Heart left ventricle (tissue), 13 donors: ENCODE results near the gene ENTR1.

Source experiments
- POLR2A ChIP-seq, 2 donors: fragments of 450-650 bp; IDR thresholded peaks; one replicate each; pipeline ENCODE4 v1.6.1; 2017; ENCODE audit warnings: antibody characterized with exemption in 2 of 2, mild to moderate bottlenecking in 2 of 2, moderate library complexity in 2 of 2
- TF ChIP-seq, protein P1 (sequence below), 12 donors: fragments of 200-600 bp; sonication (generic) in 4 of 12; IDR thresholded peaks; one replicate each; pipeline versions ENCODE4 v1.5.0 to v1.8.0; 2018 to 2022; ENCODE audit warnings: antibody characterized with exemption in 12 of 12, mild to moderate bottlenecking in 5 of 12
- donor health status: ischemic (EF 13 %, LVEDD 7.1; RV severe dilation, severe dysfunction).
- donor health status: DM: no; HTN: yes; CAD: no.
- donor health status: DM: no; HTN: no; CAD: no.
- donor health status: ischemic (EF 25% LVEDD 6.9; RV normal size, moderate dysfunction).
- donor health status: ischemic (EF 25% LVEDD 5.7; RV mildly dilated, moderate dysfunction).
- donor health status: ischemic (EF 35%, LVEDD 5.7; RV mildly dilated, moderate dysfunction).
- donor health status: nonischemic (EF 11% LVEDD 7.7; RV severe dilation, severe dysfunction).
- donor health status: DM: yes; HTN: yes; CAD: no.
- donor health status: PGD.
- donor health status: ischemic (EF 29% LVEDD 5.4; RV normal size, mild dysfunction).
- donor health status: nonischemic (EF 23%, LVEDD 6.1; RV moderate dilation, normal function).

DNA sequence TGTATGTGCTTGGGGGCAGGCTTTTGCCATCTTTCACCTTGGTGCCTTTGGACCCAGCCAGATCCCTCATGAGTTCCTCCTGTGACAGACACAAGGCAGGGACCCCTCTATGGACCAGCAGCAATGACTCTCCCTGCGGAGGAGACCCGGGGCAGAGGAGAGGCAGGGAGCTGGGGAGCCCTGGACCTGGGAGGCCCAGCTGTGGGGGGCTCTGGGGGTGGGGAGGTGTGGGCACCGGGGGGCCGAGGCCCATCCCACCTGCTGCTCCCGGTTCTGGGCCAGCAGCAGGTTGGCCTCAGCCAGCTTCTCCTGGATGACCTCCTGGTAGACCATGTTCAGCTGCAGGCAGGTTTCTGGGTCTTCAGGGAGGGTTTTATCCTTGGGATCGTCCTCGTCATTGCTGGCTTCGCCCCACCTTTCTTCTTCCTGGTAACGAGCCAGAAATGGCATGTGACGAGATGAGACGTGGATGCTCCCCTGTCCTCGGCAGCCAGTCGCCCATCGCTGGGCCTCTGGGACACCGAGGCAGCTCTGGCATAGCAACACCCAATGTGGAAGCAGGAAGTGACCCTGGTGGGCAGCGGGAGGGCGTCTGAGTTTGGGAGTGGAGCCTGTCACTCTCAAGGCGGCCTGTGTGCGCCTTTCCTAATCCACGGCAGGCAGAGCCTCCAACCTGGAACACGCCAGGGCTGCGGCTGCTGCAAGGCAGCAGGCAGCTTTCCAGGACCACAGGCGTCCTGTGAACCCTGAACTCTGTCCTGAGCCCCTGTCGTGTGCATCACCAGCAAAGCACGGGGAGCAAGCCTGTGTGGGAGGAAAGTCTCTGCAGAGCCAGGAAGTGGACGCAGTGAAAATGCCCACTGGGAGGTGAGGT, 14.8 kb downstream of the ENTR1 start:
- no peak for TF ChIP-seq POLR2A (IDR thresholded peaks at IDR 0.05)
- TF ChIP-seq, protein P1, sequence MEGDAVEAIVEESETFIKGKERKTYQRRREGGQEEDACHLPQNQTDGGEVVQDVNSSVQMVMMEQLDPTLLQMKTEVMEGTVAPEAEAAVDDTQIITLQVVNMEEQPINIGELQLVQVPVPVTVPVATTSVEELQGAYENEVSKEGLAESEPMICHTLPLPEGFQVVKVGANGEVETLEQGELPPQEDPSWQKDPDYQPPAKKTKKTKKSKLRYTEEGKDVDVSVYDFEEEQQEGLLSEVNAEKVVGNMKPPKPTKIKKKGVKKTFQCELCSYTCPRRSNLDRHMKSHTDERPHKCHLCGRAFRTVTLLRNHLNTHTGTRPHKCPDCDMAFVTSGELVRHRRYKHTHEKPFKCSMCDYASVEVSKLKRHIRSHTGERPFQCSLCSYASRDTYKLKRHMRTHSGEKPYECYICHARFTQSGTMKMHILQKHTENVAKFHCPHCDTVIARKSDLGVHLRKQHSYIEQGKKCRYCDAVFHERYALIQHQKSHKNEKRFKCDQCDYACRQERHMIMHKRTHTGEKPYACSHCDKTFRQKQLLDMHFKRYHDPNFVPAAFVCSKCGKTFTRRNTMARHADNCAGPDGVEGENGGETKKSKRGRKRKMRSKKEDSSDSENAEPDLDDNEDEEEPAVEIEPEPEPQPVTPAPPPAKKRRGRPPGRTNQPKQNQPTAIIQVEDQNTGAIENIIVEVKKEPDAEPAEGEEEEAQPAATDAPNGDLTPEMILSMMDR (IDR thresholded peaks at IDR 0.05) = no peak
